ENCODE data around the gene ERFL.

- no peak for TF ChIP-seq POLR2A (IDR thresholded peaks at IDR 0.05; ENCODE audit: borderline replicate concordance, extremely low read depth, insufficient read depth, insufficient read length)
- TF ChIP-seq, protein P1, sequence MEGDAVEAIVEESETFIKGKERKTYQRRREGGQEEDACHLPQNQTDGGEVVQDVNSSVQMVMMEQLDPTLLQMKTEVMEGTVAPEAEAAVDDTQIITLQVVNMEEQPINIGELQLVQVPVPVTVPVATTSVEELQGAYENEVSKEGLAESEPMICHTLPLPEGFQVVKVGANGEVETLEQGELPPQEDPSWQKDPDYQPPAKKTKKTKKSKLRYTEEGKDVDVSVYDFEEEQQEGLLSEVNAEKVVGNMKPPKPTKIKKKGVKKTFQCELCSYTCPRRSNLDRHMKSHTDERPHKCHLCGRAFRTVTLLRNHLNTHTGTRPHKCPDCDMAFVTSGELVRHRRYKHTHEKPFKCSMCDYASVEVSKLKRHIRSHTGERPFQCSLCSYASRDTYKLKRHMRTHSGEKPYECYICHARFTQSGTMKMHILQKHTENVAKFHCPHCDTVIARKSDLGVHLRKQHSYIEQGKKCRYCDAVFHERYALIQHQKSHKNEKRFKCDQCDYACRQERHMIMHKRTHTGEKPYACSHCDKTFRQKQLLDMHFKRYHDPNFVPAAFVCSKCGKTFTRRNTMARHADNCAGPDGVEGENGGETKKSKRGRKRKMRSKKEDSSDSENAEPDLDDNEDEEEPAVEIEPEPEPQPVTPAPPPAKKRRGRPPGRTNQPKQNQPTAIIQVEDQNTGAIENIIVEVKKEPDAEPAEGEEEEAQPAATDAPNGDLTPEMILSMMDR (IDR thresholded peaks at IDR 0.05 in 2 of 3, conservative IDR thresholded peaks at IDR 0.05 in 1 of 3; ENCODE audit: borderline replicate concordance in 1 of 3, insufficient read depth in 1 of 3, low read depth in 2 of 3, low read length in 2 of 3), result no peak
- no peak for TF ChIP-seq POLR2AphosphoS5 (IDR thresholded peaks at IDR 0.05; ENCODE audit: low read depth, low read length)
- TF ChIP-seq JUND (IDR thresholded peaks at IDR 0.05), result no peak
- no peak for TF ChIP-seq YY1 (IDR thresholded peaks at IDR 0.05; ENCODE audit: extremely low read depth, insufficient replicate concordance, low read depth, low read length)
- TF ChIP-seq ZFX (IDR thresholded peaks at IDR 0.05), result no peak
- TF ChIP-seq EZH2 (IDR thresholded peaks at IDR 0.05), result no peak
- no peak for TF ChIP-seq SP1 (IDR thresholded peaks at IDR 0.05; ENCODE audit: low read depth)
- no peak for TF ChIP-seq EZH2phosphoT487 (IDR thresholded peaks at IDR 0.05; ENCODE audit: borderline replicate concordance)
- no peak for TF ChIP-seq SRF (IDR thresholded peaks at IDR 0.05; ENCODE audit: low read depth)
- no peak for TF ChIP-seq CEBPB (IDR thresholded peaks at IDR 0.05; ENCODE audit: low read depth)
Measured at GRCh38 chr19:41945135-41945766, 17.0 kb upstream of the ERFL start.

Measured in HCT116 (cell line).